NCI-H146 (cell line): ENCODE measurements around the gene HPN.

Experiments
- DNase-seq: peaks from one replicate; lab custom pipeline; 2025; lab: John Stamatoyannopoulos, UW

HPN gene

DNA sequence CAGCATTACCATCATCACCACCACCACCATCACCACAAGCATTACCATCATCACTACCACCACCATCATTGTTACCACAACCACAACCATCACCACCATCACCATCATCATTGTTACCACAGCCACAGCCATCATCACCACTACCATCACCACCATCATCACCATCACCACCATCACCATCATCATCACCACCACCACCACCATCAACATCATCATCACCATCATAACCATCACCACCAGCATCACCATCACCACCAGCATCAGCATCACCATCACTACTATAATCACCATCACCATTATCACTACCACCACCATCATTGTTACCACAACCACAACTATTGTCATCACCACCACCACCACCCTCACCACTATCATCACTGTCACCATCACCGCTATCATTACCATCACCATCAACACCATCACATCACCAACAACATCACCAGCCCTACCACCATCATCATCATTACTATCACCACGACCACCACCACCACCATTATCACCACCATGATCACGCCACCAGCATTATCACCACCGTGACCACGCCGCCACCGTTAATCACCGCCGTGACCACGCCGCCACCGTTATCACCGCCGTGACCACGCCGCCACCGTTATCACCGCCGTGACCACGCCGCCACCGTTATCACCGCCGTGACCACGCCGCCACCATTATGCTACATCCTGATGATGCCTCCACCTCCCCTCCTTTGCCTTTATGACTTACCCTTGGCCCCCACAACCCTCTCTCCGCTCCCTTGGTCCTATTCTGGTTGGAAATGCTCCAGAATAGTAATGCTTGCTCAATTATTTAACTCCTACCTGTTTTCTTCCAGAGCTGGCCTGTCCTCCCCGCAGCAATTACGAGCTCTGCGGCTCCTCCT lies 64.1 kb downstream of the HPN start:
- no peak for DNase-seq

DNA sequence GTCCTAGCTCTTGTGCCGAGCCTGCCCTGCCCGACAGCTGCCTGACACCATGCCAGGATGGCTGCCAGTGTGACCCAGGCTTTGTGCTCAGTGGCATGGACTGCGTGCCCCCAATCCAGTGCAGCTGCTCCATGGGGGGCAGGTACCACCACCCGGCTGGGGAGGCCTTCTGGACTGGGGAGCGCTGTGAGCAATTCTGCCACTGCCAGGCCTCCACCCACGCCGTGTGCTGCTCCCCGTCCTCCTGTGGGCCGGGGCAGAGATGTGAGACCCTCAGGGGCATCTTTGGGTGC lies 64.7 kb downstream of the HPN start:
- no peak for DNase-seq

DNA sequence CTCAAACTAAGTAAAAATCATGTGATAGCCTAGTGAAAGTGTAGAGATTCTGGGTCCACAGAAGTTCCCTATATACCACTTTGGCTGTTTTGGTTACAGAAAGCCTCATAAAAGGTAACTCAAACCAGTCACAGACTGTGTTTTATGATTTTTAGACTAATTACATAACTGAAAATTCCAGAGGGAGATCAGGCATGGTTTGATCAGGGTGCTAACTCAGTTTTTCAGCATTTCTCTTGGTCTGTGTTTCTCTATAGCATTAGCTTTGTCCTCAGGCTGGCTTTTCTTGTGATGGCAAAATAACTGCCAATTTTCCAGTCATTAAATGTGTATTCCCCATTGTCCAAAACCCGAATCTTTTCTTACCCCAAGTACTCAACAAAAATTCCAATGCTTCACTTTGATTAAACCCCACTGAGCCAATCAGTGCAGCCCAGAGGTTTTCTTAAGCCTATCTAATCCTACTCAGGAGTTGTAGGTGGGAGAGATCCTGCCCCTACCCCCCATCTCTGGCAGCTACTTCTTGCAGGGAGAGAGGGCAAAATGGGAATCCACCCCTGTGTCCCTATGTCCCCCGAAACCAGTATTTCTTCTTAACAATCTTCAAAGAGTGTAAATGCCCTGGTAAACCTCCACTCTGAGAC lies 65.5 kb downstream of the HPN start:
- DNase-seq: no peak

DNA sequence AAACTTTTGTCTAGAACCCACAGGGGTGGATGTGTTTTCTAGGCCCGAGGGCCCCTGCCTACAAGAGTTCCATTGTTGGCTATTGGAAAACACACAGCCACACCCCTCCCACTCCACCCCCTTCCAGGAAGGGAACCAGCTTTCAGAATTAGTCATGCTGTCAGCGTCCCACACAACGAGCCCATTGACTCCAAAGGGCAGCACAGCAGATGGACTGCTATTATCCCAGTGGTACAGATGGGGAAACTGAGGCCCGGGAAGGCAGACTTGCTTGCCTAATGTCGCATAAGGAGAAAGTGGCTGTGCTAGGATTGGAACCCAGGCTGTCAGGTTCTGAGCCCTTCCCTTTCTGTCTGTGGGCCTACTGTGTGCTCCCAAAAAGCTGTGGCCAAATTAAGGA lies 66.0 kb downstream of the HPN start:
- no peak for DNase-seq

DNA sequence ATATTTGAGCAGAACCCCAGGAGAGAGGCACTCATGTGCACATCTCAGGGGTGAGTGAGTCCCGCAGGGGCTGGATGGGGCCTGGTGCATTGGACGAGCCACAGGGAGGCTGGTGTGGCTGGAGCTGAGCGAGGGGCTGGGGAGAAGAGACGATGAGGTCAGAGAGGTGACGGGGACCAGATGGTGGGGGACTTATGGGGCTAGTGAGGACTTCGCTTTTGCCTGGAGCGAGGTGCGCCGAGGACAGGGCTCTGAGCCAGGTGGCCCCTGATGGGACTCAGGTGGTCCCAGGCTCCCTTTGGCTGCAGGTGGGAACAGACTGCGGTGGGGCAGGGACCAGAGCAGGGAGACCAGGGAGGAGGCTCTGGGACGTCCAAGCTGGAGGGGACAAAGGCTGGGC lies 67.2 kb downstream of the HPN start:
- no peak for DNase-seq

DNA sequence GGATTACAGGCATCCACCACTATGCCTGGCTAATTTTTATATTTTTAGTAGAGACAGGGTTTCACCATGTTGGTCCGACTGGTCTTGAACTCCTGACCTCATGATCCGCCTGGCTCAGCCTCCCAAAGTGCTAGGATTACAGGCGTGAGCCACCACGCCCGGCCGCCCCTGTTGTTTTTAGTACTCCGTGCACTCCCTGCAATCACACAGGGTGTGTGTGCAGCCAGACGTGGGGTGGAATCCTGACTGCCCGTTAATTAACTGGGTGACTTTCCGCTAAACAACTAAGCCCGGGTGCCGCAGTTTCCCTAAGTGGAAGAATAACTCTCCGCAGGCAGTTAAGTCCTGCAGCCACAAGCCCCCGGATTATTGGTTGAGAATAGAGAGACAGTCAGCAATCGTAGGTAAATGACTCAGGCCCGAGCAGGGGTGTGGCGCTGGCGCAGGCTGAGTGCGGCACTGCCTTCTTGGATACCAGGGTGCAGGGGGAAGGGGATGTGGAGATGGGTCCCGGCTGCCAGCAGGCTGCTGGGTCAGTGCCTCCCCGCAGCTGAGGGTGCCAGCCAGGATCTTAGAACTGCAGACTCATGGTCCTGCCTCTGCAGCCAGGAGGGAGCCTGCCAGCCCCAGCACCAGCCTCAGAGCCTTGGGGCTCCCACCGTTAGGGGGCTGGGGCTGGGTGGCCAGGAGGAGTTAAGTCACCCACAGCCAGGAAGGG lies 68.0 kb downstream of the HPN start:
- no peak for DNase-seq

DNA sequence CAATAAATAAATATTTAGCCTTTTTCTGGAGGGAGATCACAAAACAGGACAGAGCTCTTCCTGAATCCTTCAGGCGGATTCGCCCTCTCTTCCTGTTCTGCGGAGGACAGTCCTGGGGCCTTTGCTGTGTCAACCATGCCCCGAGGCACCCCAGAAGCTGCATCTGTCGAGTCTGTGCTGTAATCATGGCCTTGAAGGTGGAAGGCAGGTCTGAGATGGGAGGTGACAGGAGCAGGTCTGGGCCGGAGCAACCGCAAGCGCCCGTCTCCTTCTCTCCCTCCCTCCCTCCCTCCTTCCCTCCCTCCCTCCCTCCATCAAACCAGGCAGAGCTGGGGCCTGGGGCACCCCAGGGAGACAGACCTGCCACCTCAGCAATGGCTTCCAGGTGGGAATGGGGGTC lies 69.5 kb downstream of the HPN start:
- no peak for DNase-seq

DNA sequence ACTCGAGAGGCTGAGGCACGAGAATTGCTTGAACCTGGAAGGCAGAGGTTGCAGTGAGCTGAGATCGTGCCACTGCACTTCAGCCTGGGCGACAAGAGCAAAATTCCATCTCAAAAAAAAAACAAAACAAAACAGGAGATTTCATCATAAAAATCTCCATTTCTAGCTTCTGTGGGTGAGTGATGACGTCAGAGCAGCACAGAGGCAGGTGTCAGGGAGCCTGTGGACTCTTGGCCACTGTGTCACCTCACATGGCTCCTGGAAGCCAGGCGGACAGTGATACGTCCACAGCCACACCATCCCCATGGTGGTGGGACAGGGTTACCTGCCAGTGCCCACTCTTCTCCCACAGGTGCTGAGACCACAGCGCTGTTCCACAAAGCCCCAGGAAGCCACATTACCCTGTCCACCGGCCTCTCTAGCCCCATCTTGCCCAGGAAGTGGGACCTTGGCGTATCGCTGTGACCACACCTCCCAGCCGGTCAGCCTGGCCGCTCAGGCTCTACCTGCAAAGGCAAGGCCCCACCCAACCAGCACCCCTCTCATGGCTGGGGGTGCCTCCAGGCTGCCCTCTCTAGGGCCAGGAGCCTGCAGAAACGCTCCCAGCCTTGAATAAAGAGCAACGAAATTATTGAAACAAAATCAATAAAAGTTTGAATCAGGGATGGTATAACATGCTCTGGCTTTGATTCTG lies 71.6 kb downstream of the HPN start:
- no peak for DNase-seq

DNA sequence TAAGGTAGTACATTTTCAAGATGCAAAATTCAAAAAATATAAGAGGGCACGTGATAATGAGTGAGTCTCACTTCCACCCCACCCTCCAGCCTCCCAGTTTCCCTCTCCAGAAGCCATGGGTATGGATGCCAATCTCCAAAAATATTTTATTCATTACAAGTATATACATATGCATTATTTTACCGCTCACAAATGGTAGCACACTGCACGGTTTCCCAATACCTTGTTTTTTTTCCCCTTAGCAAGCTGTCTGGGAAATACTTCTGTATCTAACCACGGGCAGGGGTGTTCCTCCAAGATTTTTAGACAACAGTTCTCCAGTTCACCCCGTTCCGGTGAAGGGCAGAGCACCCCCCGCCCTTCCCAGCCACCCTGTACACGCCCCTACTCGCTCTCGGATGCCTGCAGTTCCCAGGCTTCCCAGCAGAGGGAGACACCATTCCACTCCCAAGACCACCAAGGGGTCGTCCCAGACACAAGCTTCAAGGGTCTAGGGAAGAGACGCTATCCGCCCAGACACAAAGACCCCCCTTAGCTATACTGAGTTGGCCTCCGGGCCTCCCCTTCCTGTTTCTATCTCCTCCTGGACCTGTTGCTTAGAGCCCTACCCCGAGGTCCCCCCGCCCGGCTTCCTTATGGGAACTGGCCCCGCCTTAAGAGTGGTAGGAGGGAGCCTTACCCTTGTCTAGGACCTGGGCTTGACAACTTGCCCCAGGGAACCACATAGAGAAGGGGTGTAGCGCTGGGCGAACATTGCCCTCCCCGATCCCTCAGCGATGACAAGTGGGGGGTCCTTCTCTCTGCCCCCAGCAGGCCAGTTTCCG lies 73.0 kb downstream of the HPN start:
- DNase-seq: peak; percentile 16

DNA sequence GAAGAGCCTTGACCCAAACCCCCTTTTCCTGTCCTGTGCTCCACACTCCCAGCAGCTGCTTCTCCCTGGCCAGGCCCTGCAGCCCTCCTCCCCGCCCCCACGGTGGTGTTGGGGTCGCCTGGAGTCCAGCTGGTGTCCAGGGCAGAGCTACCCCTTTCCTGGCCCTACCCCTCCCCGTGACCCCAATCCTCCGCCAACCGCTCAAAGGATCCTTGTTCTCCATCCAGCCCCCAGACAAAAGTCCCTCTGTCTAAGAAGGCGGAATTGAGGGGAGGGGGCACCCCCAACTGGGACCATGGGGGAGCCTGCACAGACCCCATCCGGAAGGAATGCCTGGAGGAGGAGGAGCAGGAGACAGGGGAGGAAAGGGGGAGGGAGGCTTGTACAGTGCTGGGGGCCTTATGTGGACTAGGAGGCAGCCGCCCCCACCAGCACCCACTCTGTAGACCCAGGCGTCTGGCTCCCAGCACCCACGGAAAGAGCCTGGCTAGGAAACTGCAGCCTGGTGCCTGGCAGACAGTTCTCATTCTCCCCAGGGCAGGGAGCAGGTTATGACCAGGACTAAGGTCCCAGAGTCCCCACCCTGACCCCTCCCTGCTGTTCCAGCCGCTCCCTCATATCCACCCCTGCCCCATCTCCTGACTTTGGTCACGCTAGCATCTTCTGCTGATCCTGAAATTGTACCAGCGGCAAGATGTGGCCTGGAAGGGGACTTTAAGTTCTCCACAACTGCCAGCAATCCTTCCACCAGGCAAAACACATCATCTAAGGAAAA lies 73.8 kb downstream of the HPN start, which contains the start of gene FXYD3:
TSS of gene FXYD3 (plus strand) at position 647 of the 775 bp plus-strand sequence. CDS start 3,554 bp downstream, outside the sequence.
- no peak for DNase-seq
